Caco-2 (cell line): ENCODE data around the gene OR10P1. TPM values are rescaled to one million over a fixed set of nuclear protein-coding genes. Genes with fewer than 3 reads are reported as not detected.

Source experiments
- BruUV-seq: library from RNA; stranded (reverse); fragments of 400-500 nt; replicated peaks from 2 replicates; lab custom pipeline; 2021; lab: Mats Ljungman, UMichigan
- CTCF ChIA-PET: fragments of 300-600 bp; sonication (Branson Sonifier 250); formaldehyde crosslinking; loops from one replicate; lab custom pipeline; 2022; ENCODE audit warnings: antibody characterized with exemption; lab: Charles Lee
- POLR2A ChIA-PET: fragments of 300-600 bp; sonication (Branson Sonifier 250); formaldehyde crosslinking; loops from one replicate; lab custom pipeline; 2022; ENCODE audit warnings: antibody characterized with exemption; lab: Charles Lee
- DNase-seq, 2 experiments: peaks; one replicate each; pipeline versions ENCODE4 v3.0.0 to v3.0.0-alpha.2; 2020 to 2022
- H3K27me3 ChIP-seq: replicated peaks from 2 replicates; pipeline ENCODE4 v1.6.0; 2011; ENCODE audit warnings: low read length; ENCODE audit not compliant: control insufficient read depth, insufficient read depth
- H3K36me3 ChIP-seq: 2 replicates; pipeline ENCODE4 v1.5.1; 2011; ENCODE audit warnings: low read length; ENCODE audit not compliant: control insufficient read depth, insufficient read depth
- H3K4me1 ChIP-seq: fragments of 250-450 bp; sonication (Bioruptor Pico); 2 replicates; pipeline ENCODE4 v1.5.1; 2020; ENCODE audit warnings: mild to moderate bottlenecking
- H3K4me3 ChIP-seq: 2 replicates; pipeline ENCODE4 v1.5.1; 2011; ENCODE audit warnings: low read depth, mild to moderate bottlenecking, control low read depth, low read length
- H3K9me3 ChIP-seq: fragments of 250-450 bp; sonication (Bioruptor Pico); 2 replicates; pipeline ENCODE4 v1.5.1; 2020; ENCODE audit warnings: mild to moderate bottlenecking, moderate library complexity
- H3K27ac Mint-ChIP-seq: one replicate; pipeline ENCODE4 v1.8.0; 2022; ENCODE audit warnings: mixed read lengths; ENCODE audit not compliant: unreplicated experiment
- H3K27me3 Mint-ChIP-seq: one replicate; pipeline ENCODE4 v1.8.0; 2022; ENCODE audit warnings: mixed read lengths; ENCODE audit not compliant: insufficient read depth, unreplicated experiment
- H3K36me3 Mint-ChIP-seq: one replicate; pipeline ENCODE4 v1.8.0; 2022; ENCODE audit warnings: mild to moderate bottlenecking, mixed read lengths; ENCODE audit not compliant: insufficient read depth, unreplicated experiment
- H3K4me1 Mint-ChIP-seq: one replicate; pipeline ENCODE4 v1.8.0; 2022; ENCODE audit warnings: low read depth, mixed read lengths; ENCODE audit not compliant: unreplicated experiment
- H3K4me3 Mint-ChIP-seq: one replicate; pipeline ENCODE4 v1.8.0; 2022; ENCODE audit warnings: mild to moderate bottlenecking, moderate library complexity, mixed read lengths; ENCODE audit not compliant: unreplicated experiment
- H3K9me3 Mint-ChIP-seq: one replicate; pipeline ENCODE4 v1.8.0; 2022; ENCODE audit warnings: mixed read lengths; ENCODE audit not compliant: unreplicated experiment
- CTCF ChIP-seq, 2 experiments: fragments of 200-600 bp in 1 of 2; IDR thresholded peaks; 1 replicate in 1 of 2; 2 replicates in 1 of 2; pipeline versions ENCODE4 v1.5.1 to v1.8.0; 2011 to 2022; ENCODE audit warnings: antibody characterized with exemption in 1 of 2, control low read depth in 1 of 2, inconsistent platforms in 1 of 2, low read depth in 1 of 2, low read length in 1 of 2, mild to moderate bottlenecking in 1 of 2, moderate library complexity in 1 of 2; ENCODE audit not compliant: insufficient read depth in 1 of 2, severe bottlenecking in 1 of 2, unreplicated experiment in 1 of 2
- intact Hi-C: fragments of 100-400 bp; cut with micrococcal nuclease; formaldehyde crosslinking; loops from one replicate; pipeline ENCODE4 v1.10.0; 2022; ENCODE audit not compliant: unreplicated experiment
- total RNA-seq: library from RNA; stranded (reverse); gene quantifications from 2 replicates; pipeline ENCODE4 v1.2.3, GENCODE V29; 2022

The OR10P1 gene
- total RNA-seq, 1 experiment from 2014 or later: not detected

DNA sequence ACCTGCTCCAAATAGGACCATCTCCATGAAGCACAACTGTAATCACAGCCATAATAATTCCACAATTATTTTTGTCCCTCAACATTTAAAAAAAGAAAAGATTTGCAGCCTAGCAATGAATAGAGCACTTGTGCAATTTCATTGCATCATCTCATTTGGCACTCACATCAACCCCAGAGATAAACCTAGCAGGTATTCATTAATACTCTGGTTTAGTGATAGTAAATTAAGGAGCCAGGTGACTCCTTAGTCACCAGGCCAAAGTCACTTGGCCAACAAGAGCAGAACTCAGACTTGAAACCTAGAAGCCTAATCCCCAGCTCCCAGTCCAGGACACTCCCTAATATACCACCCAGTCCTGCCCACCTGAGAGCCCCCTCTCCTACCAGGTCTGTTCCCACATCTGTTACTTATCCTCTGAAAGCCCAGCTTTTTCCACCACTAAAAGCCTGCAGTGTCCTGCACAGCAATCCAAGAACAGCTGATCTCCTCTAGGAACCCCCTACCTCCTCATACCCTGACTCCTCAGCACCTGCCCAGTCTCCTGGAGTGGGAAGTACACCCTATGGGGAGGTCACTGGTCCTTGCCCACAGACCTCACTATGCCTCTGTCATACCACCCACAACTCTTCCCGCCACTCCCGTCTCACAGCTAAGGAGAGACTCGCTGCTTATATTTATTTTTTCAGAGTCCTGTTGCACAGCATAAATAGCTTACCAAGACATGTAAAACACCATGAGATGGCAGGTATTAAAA, 22.1 kb downstream of the OR10P1 start:
- BruUV-seq: no TSS peak
- no peak overlapping the region for H3K27ac Mint-ChIP-seq

DNA sequence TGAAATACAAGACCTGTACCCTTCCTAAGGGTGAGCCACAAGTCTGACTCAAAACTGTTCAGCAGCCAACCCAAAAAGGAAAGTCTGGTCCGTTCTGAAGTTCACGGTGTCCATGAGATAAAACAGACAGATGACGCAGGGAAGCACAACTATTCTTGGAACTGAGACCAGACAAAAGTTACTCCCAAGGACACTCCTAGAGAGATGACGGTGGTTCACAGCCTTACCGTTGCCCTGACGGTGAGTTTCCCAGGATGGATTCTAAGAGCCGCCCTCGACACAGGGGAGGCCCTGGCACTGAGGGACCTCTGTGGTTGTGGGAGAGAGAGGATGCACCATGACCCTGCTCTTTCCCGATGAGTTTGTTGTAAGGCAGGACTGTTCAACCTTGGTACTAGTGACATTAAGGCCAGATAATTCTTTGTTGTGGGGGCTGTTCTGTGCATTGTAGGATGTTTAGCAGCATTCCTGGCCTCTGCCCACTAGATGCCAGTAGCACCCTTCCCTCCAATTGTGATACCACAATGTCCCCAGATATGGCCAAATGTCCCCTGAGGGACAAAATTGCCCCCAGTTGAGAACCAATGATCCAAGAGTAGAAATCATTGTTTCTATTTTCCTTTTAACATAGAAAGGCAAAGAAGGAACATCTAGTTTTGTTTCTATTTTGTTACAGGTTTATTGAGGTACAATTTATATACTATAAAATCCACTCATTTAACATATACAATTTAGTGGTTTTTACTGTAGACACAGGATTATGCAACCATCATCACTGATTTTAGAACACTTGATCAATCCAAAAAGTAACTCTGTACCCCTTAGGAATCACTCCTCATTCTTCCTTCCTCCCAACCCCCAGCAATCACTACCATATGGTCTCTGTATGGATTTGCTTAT, 23.0 kb downstream of the OR10P1 start:
- ChIA-PET CTCF (no interaction called here), POLR2A (no interaction called here)
- H3K4me3 Mint-ChIP-seq: no peak overlapping the region
- Histone ChIP-seq H3K9me3 (no peaks in the 10 kb centered on the region), H3K4me3 (no peak overlapping the region), H3K4me1 (no peaks in the 10 kb centered on the region), H3K36me3 (no peaks in the 10 kb centered on the region), H3K27me3 (no peaks in the 10 kb centered on the region)
- H3K4me1 Mint-ChIP-seq: no peaks in the 10 kb centered on the region
- no peak overlapping the region for H3K27ac Mint-ChIP-seq
- H3K9me3 Mint-ChIP-seq: no peaks in the 10 kb centered on the region
- BruUV-seq: no TSS peak
- no peaks in the 10 kb centered on the region for H3K27me3 Mint-ChIP-seq
- intact Hi-C loops: loop anchor here (1.0 to 2.0 kb wide), 3 partner anchors 22 to 78 kb away; partner anchors contain the start of gene RDH5
- peak in 1 of 2 experiments; percentile 29 for DNase-seq
- H3K36me3 Mint-ChIP-seq: no peaks in the 10 kb centered on the region
- TF ChIP-seq CTCF (IDR thresholded peaks at IDR 0.05; ENCODE audit: insufficient read depth in 1 of 2, low read depth in 1 of 2, low read length in 1 of 2, severe bottlenecking in 1 of 2, unreplicated experiment in 1 of 2): peak; percentile 26 to 43

More for the DNA sequence above, 22.1 kb downstream of the OR10P1 start:
- no peaks in the 10 kb centered on the region for H3K9me3 Mint-ChIP-seq
- no peaks in the 10 kb centered on the region for H3K36me3 Mint-ChIP-seq
- TF ChIP-seq CTCF (IDR thresholded peaks at IDR 0.05; ENCODE audit: insufficient read depth in 1 of 2, low read depth in 1 of 2, low read length in 1 of 2, severe bottlenecking in 1 of 2, unreplicated experiment in 1 of 2): no peak
- H3K27me3 Mint-ChIP-seq: no peaks in the 10 kb centered on the region
- H3K4me3 ChIP-seq: no peak overlapping the region
- ChIA-PET POLR2A (no interaction called here), CTCF (interaction anchor here (1.4 kb wide), 2 partner anchors 23 to 62 kb away, joined by 4 to 6 read pairs; partner anchors contain the start of gene RDH5)
- H3K4me1 Mint-ChIP-seq: no peaks in the 10 kb centered on the region
- intact Hi-C loops: loop anchor here (1.0 to 2.0 kb wide), 2 partner anchors 62 to 78 kb away; partner anchors contain the start of gene RDH5
- no peaks in the 10 kb centered on the region for H3K27me3 ChIP-seq
- no peak for DNase-seq
- H3K4me3 Mint-ChIP-seq: no peak overlapping the region
- no peaks in the 10 kb centered on the region for H3K36me3 ChIP-seq
- no peaks in the 10 kb centered on the region for H3K9me3 ChIP-seq
- H3K4me1 ChIP-seq: no peaks in the 10 kb centered on the region

- no peak overlapping the region for H3K27ac Mint-ChIP-seq
- ChIA-PET CTCF (no interaction called here), POLR2A (no interaction called here)
- no peak for DNase-seq
- no peak overlapping the region for H3K4me3 ChIP-seq
- H3K36me3 ChIP-seq: no peaks in the 10 kb centered on the region
- no peaks in the 10 kb centered on the region for H3K4me1 ChIP-seq
- H3K36me3 Mint-ChIP-seq: no peaks in the 10 kb centered on the region
- no peaks in the 10 kb centered on the region for H3K9me3 Mint-ChIP-seq
- H3K4me3 Mint-ChIP-seq: no peak overlapping the region
- no peaks in the 10 kb centered on the region for H3K9me3 ChIP-seq
- BruUV-seq: no TSS peak
- intact Hi-C loops: no loop called here
- H3K4me1 Mint-ChIP-seq: no peaks in the 10 kb centered on the region
- no peaks in the 10 kb centered on the region for H3K27me3 Mint-ChIP-seq
- no peaks in the 10 kb centered on the region for H3K27me3 ChIP-seq
- no peak for TF ChIP-seq CTCF (IDR thresholded peaks at IDR 0.05; ENCODE audit: insufficient read depth in 1 of 2, low read depth in 1 of 2, low read length in 1 of 2, severe bottlenecking in 1 of 2, unreplicated experiment in 1 of 2)
Measured at GRCh38 chr12:55663391-55663790, 26.7 kb downstream of the OR10P1 start.
